GM12872 (cell line): ENCODE measurements around the gene PROM1.

ENCODE experiments used
- CTCF ChIP-seq: IDR thresholded peaks from 3 replicates; pipeline ENCODE4 v1.5.1; 2011; ENCODE audit warnings: low read depth, mild to moderate bottlenecking, low read length, moderate library complexity; ENCODE audit not compliant: insufficient read depth

The PROM1 gene

GRCh38 chr4:15938182-15938581 lies 145.6 kb downstream of the PROM1 start:
- no peak for TF ChIP-seq CTCF

GRCh38 chr4:15936495-15936894 lies 147.3 kb downstream of the PROM1 start:
- no peak for TF ChIP-seq CTCF

- TF ChIP-seq CTCF: no peak
Measured at GRCh38 chr4:15935504-15936402, 148.1 kb downstream of the PROM1 start.

- no peak for TF ChIP-seq CTCF
Measured at GRCh38 chr4:15934259-15934658, 149.6 kb downstream of the PROM1 start.

GRCh38 chr4:15931451-15932210 lies 152.2 kb downstream of the PROM1 start:
- TF ChIP-seq CTCF: no peak

GRCh38 chr4:15930314-15930713 lies 153.5 kb downstream of the PROM1 start:
- no peak for TF ChIP-seq CTCF

- no peak for TF ChIP-seq CTCF
Measured at GRCh38 chr4:15929540-15929939, 154.3 kb downstream of the PROM1 start.
